Common myeloid progenitor, CD34-positive (primary cell): ENCODE data around the gene TMEM170B.
A peak's percentile ranks its signal among the peaks of the same experiment; 100 is the strongest.

Source experiments
- CTCF ChIA-PET: fragments of 350-600 bp; sonication (Branson Sonifier 250); formaldehyde crosslinking; loops from one replicate; lab custom pipeline; 2021; ENCODE audit warnings: antibody characterized with exemption; lab: Charles Lee
- POLR2A ChIA-PET: fragments of 350-600 bp; sonication (Branson Sonifier 250); formaldehyde crosslinking; loops from one replicate; lab custom pipeline; 2021; ENCODE audit warnings: antibody characterized with exemption; lab: Charles Lee
- DNase-seq, 3 donors: peaks; one replicate each; pipeline versions ENCODE4 v3.0.0 to v3.0.0-alpha.2; 2013
- H3K27ac ChIP-seq, 2 experiments: 1 replicate in 1 of 2; 2 replicates in 1 of 2; pipeline ENCODE4 v1.7.0; 2013; ENCODE audit warnings: inconsistent platforms in 2 of 2, low read length in 2 of 2, mild to moderate bottlenecking in 2 of 2, low read depth in 1 of 2, moderate library complexity in 1 of 2; ENCODE audit not compliant: severe bottlenecking in 2 of 2, insufficient read depth in 1 of 2, poor library complexity in 1 of 2
- H3K27me3 ChIP-seq, 5 experiments: replicated peaks in 2 of 5; 1 replicate in 3 of 5; 2 replicates in 2 of 5; pipeline versions ENCODE4 v1.6.1 to v1.7.0; 2013; ENCODE audit warnings: low read length in 4 of 5, mild to moderate bottlenecking in 2 of 5, moderate library complexity in 2 of 5, inconsistent platforms in 1 of 5; ENCODE audit not compliant: insufficient read depth in 5 of 5, control insufficient read depth in 4 of 5
- H3K36me3 ChIP-seq, 4 experiments: 1 replicate in 2 of 4; 2 replicates in 2 of 4; pipeline versions ENCODE4 v1.6.1 to v1.7.0; 2013; ENCODE audit warnings: low read length in 3 of 4, control low read depth in 1 of 4, mild to moderate bottlenecking in 1 of 4; ENCODE audit not compliant: control insufficient read depth in 4 of 4, insufficient read depth in 4 of 4
- H3K4me1 ChIP-seq, 4 experiments: 1 replicate in 3 of 4; 2 replicates in 1 of 4; pipeline versions ENCODE4 v1.6.1 to v1.7.1; 2013; ENCODE audit warnings: low read length in 3 of 4, mild to moderate bottlenecking in 3 of 4, control low read depth in 1 of 4, inconsistent platforms in 1 of 4, moderate library complexity in 1 of 4; ENCODE audit not compliant: control insufficient read depth in 4 of 4, insufficient read depth in 4 of 4; ENCODE audit errors: control extremely low read depth in 1 of 4
- H3K4me3 ChIP-seq, 7 experiments: 1 replicate in 4 of 7; 2 replicates in 3 of 7; pipeline versions ENCODE4 v1.5.1 to v1.7.0; 2013; ENCODE audit warnings: mild to moderate bottlenecking in 7 of 7, low read length in 6 of 7, moderate library complexity in 6 of 7, inconsistent platforms in 2 of 7, low read depth in 2 of 7, control low read depth in 1 of 7; ENCODE audit not compliant: insufficient read depth in 4 of 7, control insufficient read depth in 1 of 7; ENCODE audit errors: extremely low read depth in 1 of 7
- H3K9me3 ChIP-seq, 5 experiments: 1 replicate in 4 of 5; 2 replicates in 1 of 5; pipeline versions ENCODE4 v1.6.1 to v1.7.1; 2013; ENCODE audit warnings: low read length in 4 of 5, mild to moderate bottlenecking in 2 of 5, inconsistent platforms in 1 of 5, low read depth in 1 of 5, moderate library complexity in 1 of 5; ENCODE audit not compliant: control insufficient read depth in 4 of 5, insufficient read depth in 2 of 5; ENCODE audit errors: control extremely low read depth in 1 of 5
- WGBS: methylation state at CpG from one replicate; pipeline ENCODE4 v1.1.5; 2013; ENCODE audit not compliant: insufficient coverage; 5-methylcytosine and 5-hydroxymethylcytosine counted together

The TMEM170B gene

DNA sequence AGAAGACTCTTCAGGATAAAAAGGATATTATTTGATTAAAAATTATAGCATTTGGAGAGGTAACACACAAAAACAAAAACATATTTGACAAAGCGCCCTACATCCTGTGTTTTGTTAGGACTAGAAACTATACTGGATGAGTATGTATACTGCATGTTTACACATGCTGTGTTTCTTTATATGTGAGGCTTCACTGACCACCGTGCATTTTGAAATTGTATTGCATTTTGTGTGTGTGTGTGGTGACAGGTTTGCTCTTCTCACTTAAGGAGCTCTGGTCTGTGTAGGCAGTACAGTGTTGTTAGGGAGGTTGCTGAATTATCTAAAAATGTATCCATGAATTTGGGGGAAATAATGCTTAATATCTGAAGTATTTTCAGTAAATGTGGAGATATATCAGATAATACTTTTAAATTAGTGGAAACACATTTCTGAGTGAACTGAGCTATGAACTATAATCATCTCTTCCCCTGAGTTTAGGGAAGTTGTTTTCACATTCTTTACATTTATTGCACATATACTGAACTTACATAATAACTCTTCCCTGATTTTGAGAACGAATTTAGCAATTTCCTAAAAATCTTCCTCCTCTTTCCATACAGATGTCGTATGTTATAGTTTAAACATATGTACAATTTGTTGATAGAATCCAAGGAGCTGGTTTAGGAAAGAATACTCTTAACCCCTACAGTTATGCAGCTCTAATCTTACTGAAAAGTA, 43.3 kb downstream of the TMEM170B start:
- CTCF ChIA-PET, result interaction anchor here (0.8 to 1.5 kb wide), 2 partner anchors 9 to 1024 kb away, joined by 4 read pairs; no protein-coding TSS in a partner anchor
- POLR2A ChIA-PET, result no interaction called here
- no peaks in the 10 kb centered on the region for H3K27me3 ChIP-seq

DNA sequence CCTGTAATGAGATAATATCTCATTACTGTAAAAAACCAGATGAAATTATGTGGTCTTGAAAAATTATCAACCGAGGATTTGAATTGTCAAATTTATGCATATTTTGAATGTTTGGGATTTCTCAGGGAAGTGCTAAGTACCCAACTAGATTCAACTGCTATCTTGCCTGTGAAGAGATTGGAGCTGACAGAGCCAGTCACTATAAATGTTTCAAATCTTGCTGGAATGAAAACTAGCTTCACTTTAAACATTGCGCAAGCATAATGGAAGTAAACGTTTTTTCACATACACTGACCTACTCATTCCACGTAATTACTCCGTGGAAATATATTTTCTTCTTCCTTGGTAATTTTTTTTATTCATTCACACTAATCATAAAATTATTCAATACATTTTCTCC, 46.7 kb downstream of the TMEM170B start:
- Histone ChIP-seq H3K27me3 (no peaks in the 10 kb centered on the region), H3K36me3 (no peaks in the 10 kb centered on the region), H3K9me3 (no peaks in the 10 kb centered on the region), H3K4me3 (no peak overlapping the region), H3K27ac (no peak overlapping the region), H3K4me1 (no peaks in the 10 kb centered on the region)
- 89% methylated on average over 5 of the region's 5 CpGs for WGBS
- ChIA-PET CTCF (interaction anchor here (1.4 to 1.9 kb wide), 7 partner anchors 9 to 1019 kb away, joined by 3 to 6 read pairs (median 4); no protein-coding TSS in a partner anchor), POLR2A (no interaction called here)
- DNase-seq, result no peak

More for the DNA sequence above, 43.3 kb downstream of the TMEM170B start:
- Histone ChIP-seq H3K27ac (no peak overlapping the region), H3K36me3 (no peaks in the 10 kb centered on the region), H3K4me1 (no peaks in the 10 kb centered on the region), H3K9me3 (no peaks in the 10 kb centered on the region), H3K4me3 (no peak overlapping the region)
- no CpG with 5 or more reads among the region's 4 CpGs for WGBS
- DNase-seq, result no peak

DNA sequence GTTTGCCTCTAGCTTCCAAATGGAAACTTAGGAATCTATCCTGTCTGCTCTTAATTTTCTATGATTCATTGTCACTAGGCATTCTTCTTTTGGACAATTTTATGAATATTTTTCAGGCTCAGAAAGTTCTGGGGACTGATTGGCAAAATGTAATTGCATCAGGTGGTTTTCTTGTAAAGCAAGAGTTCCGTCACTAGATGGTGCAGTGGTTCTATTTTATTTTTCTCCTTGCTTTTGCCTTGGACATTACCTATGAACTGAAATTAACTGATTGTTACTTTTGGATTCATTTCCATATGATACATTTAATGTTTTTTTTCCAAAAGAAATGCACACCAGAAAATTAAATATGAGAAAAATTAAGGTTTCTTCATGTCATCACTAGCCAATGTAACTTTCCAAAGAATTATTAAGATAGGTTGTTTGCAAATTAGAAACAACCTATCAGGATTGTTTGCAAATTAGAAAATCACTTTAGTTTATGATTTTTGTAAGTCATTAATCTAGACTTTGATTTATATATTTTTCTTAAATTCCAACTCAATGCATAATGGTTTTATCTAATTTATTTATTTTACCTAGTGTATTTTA, 48.0 kb downstream of the TMEM170B start:
- Histone ChIP-seq H3K27ac (no peak overlapping the region), H3K4me3 (no peak overlapping the region), H3K9me3 (no peaks in the 10 kb centered on the region), H3K4me1 (no peaks in the 10 kb centered on the region), H3K36me3 (no peaks in the 10 kb centered on the region), H3K27me3 (no peaks in the 10 kb centered on the region)
- POLR2A ChIA-PET, result no interaction called here
- CTCF ChIA-PET, result interaction anchor here (1.0 to 1.9 kb wide), 7 partner anchors 10 to 1017 kb away, joined by 3 to 6 read pairs (median 4); no protein-coding TSS in a partner anchor
- DNase-seq, result peak; percentile 35 to 65 (median 55)
- WGBS, result no CpG with 5 or more reads among the region's 1 CpG

DNA sequence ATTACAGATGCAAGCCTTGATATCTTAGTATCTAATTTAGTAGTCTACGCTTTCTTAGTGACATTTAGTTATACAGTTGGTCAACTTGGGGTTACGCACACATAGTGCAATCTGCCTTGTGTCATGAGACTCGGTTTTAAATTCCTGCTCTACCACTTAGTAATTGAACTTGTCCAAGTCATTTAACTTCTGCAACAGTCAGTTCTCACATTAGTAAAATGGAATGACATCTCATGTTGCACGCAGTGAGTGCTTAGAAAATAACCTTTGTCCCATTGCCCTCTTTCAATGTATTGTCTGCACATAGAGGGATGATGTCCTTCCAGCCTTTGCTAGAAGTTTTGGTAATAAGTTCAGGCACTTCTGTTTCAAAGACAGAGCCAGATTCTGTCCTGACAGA, 48.6 kb downstream of the TMEM170B start:
- ChIA-PET POLR2A (no interaction called here), CTCF (interaction anchor here (1.0 to 1.2 kb wide), 2 partner anchors 69 to 491 kb away, joined by 3 read pairs; no protein-coding TSS in a partner anchor)
- no peak for DNase-seq
- Histone ChIP-seq H3K9me3 (no peaks in the 10 kb centered on the region), H3K27ac (no peak overlapping the region), H3K36me3 (no peaks in the 10 kb centered on the region), H3K27me3 (no peaks in the 10 kb centered on the region), H3K4me1 (no peaks in the 10 kb centered on the region), H3K4me3 (no peak overlapping the region)
- 97% methylated on average over 3 of the region's 4 CpGs for WGBS

DNA sequence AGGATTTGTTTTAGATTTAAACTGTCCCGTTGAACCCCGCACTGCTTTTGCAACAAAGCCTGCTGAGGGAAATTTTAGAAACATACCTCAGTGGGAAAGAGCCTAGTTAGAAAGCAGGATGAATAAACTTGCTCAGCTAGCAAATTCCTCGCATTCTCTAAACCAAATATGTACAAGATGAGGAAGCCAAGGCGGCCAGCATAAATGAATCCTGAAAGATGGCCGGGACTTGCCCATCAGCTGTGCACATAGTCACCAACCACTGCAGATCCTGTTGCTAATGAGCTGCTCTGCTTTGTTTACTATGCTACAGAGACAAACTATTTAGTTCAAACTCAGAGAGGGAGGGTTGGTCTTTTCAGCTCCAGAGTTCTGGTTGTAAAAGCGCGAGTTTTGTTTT, 49.0 kb downstream of the TMEM170B start:
- CTCF ChIA-PET, result interaction anchor here (1.0 to 1.2 kb wide), 2 partner anchors 68 to 491 kb away, joined by 3 read pairs; no protein-coding TSS in a partner anchor
- 92% methylated on average over 5 of the region's 7 CpGs for WGBS
- Histone ChIP-seq H3K4me3 (no peak overlapping the region), H3K9me3 (no peaks in the 10 kb centered on the region), H3K27me3 (no peaks in the 10 kb centered on the region), H3K4me1 (no peaks in the 10 kb centered on the region), H3K27ac (no peak overlapping the region), H3K36me3 (no peaks in the 10 kb centered on the region)
- POLR2A ChIA-PET, result no interaction called here
- DNase-seq, result no peak

DNA sequence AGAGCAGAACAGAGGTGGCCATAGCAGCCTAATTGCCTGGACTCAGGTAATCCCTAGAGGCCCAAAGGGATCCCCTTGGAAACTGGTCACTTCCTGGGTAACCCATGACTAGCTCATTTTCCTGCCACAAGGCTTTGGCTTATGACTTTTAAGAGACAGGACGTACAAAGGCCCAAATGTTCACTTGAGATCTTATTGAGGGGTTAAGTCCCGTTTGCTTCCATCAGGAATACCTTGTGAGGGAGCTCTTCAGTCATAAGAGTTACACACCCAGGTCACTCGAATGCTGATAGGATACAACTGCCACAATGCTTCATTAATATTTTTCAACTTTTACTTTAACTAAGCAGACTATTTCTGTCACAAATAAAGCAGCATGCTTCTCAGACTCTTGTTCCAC, 51.7 kb downstream of the TMEM170B start:
- no peaks in the 10 kb centered on the region for H3K27me3 ChIP-seq
- WGBS, result 87% methylated on average over 3 of the region's 3 CpGs
- no peak for DNase-seq
- ChIA-PET POLR2A (no interaction called here), CTCF (interaction anchor here (0.6 to 1.7 kb wide), 3 partner anchors 8 to 1222 kb away, joined by 3 to 4 read pairs (median 4); partner anchors contain the start of gene EDN1)
- H3K36me3 ChIP-seq, result no peaks in the 10 kb centered on the region
- no peaks in the 10 kb centered on the region for H3K9me3 ChIP-seq
- H3K4me3 ChIP-seq, result no peak overlapping the region
- no peaks in the 10 kb centered on the region for H3K4me1 ChIP-seq
- H3K27ac ChIP-seq, result no peak overlapping the region
